Right lobe of liver (tissue), 4 donors: ENCODE data around the gene TBC1D3B.
"Not testable (repeated sequence)": the region's sequence is repeated elsewhere in the genome, so short reads cannot be mapped to it uniquely, and the experiment has no call there.

Source experiments
- CTCF ChIP-seq, 4 donors: fragments of 200-600 bp in 3 of 4; fragments of 450-650 bp in 1 of 4; IDR thresholded peaks; one replicate each; pipeline versions ENCODE4 v1.5.1 to v1.8.0; 2016 to 2022; ENCODE audit warnings: antibody characterized with exemption in 4 of 4, mild to moderate bottlenecking in 2 of 4
- POLR2A ChIP-seq: fragments of 450-650 bp; IDR thresholded peaks from one replicate; pipeline ENCODE4 v1.6.1; 2017; ENCODE audit warnings: antibody characterized with exemption, mild to moderate bottlenecking
- donor health status: DM: no; HTN: no; CAD: no.
- donor health status: DM: no; HTN: no; CAD: no.
- donor health status: DM: no; HTN: yes; CAD: no.

- TF ChIP-seq CTCF (IDR thresholded peaks at IDR 0.05); POLR2A: not testable (repeated sequence)
These were observed 44.5 kb upstream of the TBC1D3B start for GRCh38 chr17:36220737-36221580.
